Activated gamma-delta T cell treated with anti-CD3 and anti-CD28 coated beads, Interleukin-2, amount 50 U/mL, for 16 hours (primary cell): ENCODE results near the gene CHN1.

Source experiments
- DNase-seq: peaks from one replicate; pipeline ENCODE4 v3.0.0-alpha.2; 2020; ENCODE audit warnings: low read depth

The CHN1 gene

GRCh38 chr2:174826051-174826450, 179.1 kb downstream of the CHN1 start:
- DNase-seq, result no peak

- no peak for DNase-seq
Observed at GRCh38 chr2:174824068-174824467, 181.1 kb downstream of the CHN1 start.

- DNase-seq, result no peak
Observed at GRCh38 chr2:174821628-174822027, 183.6 kb downstream of the CHN1 start.

GRCh38 chr2:174820361-174820760, 184.8 kb downstream of the CHN1 start:
- DNase-seq, result no peak

- no peak for DNase-seq
Observed at GRCh38 chr2:174815526-174815925, 189.7 kb downstream of the CHN1 start.

- no peak for DNase-seq
Observed at GRCh38 chr2:174812037-174812436, 193.1 kb downstream of the CHN1 start.

- DNase-seq, result no peak
Observed at GRCh38 chr2:174807931-174808330, 197.2 kb downstream of the CHN1 start.

GRCh38 chr2:174805803-174806202, 199.4 kb downstream of the CHN1 start:
- DNase-seq, result no peak

- DNase-seq, result no peak
Observed at GRCh38 chr2:174802459-174802858, 202.7 kb downstream of the CHN1 start.

GRCh38 chr2:174800436-174801205, 204.6 kb downstream of the CHN1 start:
- no peak for DNase-seq

GRCh38 chr2:174798801-174799200, 206.4 kb downstream of the CHN1 start:
- no peak for DNase-seq

GRCh38 chr2:174797781-174798276, 207.4 kb downstream of the CHN1 start:
- no peak for DNase-seq

GRCh38 chr2:174796319-174796771, 208.8 kb downstream of the CHN1 start:
- no peak for DNase-seq

GRCh38 chr2:174794851-174795374, 210.3 kb downstream of the CHN1 start:
- DNase-seq, result no peak

GRCh38 chr2:174792309-174793025, 212.7 kb downstream of the CHN1 start:
- no peak for DNase-seq

GRCh38 chr2:174791746-174792280, 213.4 kb downstream of the CHN1 start:
- DNase-seq, result no peak

- no peak for DNase-seq
Observed at GRCh38 chr2:174791020-174791419, 214.2 kb downstream of the CHN1 start.

GRCh38 chr2:174789001-174789400, 216.2 kb downstream of the CHN1 start:
- DNase-seq, result no peak

- no peak for DNase-seq
Observed at GRCh38 chr2:174788291-174788929, 216.8 kb downstream of the CHN1 start.

GRCh38 chr2:174787487-174788205, 217.5 kb downstream of the CHN1 start:
- DNase-seq, result no peak

GRCh38 chr2:174786066-174786725, 219.0 kb downstream of the CHN1 start:
- no peak for DNase-seq
